Measurements from ENCODE around the gene SPRED2. TPM values are rescaled to one million over a fixed set of nuclear protein-coding genes. Genes with fewer than 3 reads are reported as not detected.

The SPRED2 gene
- total and polyA plus RNA-seq, 12 donors: 10.2 to 20.7 (median 17.0) TPM

GRCh38 chr2:65331336-65332025 lies 100.9 kb downstream of the SPRED2 start:
- Histone ChIP-seq H3K9me3 (no peaks in the 10 kb centered on the region), H3K27me3 (no peaks in the 10 kb centered on the region), H3K4me3 (no peak overlapping the region), H3K4me1 (peaks cover 0 to 8% (median 0%) of the 10 kb centered on the region in 9 donors), H3K36me3 (peaks cover 0 to 79% (median 24%) of the 10 kb centered on the region in 9 donors), H3K27ac (no peak overlapping the region)
- DNase-seq: no peak
- intact Hi-C loops (cut with DNase I): no loop called here
- WGBS, 2 donors: 86 to 95% methylated on average over 7 of the region's 7 CpGs
- no peak for ATAC-seq
- TF ChIP-seq CTCF (IDR thresholded peaks at IDR 0.05): no peak

- no peak for TF ChIP-seq CTCF (IDR thresholded peaks at IDR 0.05)
These were observed 102.9 kb downstream of the SPRED2 start for GRCh38 chr2:65329525-65329924.

DNA sequence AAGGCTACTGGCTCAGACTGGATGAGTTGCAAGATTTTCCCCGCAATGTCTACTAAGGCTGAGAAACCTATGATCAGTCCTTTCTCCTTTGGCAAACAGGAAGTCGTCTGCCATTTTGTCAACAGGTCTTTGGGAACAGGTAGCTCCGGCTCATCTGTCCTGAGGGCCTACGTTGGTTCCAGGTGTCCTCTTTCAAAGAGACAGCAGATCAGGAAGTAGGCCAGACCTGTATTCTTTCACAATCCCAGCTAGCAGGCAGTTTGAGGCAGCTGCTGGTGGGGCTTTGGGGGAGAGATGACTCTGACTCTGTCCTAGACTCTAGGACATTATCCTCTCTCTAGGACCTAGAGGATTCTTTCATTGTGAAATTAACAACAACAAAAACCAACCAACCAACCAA lies 106.1 kb downstream of the SPRED2 start:
- DNase-seq (no peak), ATAC-seq (no peak)
- Histone ChIP-seq H3K27ac (no peak overlapping the region), H3K4me3 (no peak overlapping the region), H3K9me3 (no peaks in the 10 kb centered on the region), H3K4me1 (no peaks in the 10 kb centered on the region), H3K27me3 (no peaks in the 10 kb centered on the region), H3K36me3 (peaks cover 0 to 73% (median 9%) of the 10 kb centered on the region in 9 donors)
- intact Hi-C loops (cut with DNase I): no loop called here
- no peak for TF ChIP-seq CTCF (IDR thresholded peaks at IDR 0.05)
- WGBS, 2 donors: 94 to 97% methylated on average over 4 of the region's 4 CpGs

More at GRCh38 chr2:65329525-65329924, 102.9 kb downstream of the SPRED2 start:
- no peak for ATAC-seq
- WGBS, 2 donors: 58 to 66% methylated on average over 5 of the region's 5 CpGs
- Histone ChIP-seq H3K4me3 (no peak overlapping the region), H3K4me1 (no peaks in the 10 kb centered on the region), H3K36me3 (peaks cover 0 to 91% (median 24%) of the 10 kb centered on the region in 9 donors), H3K27ac (no peak overlapping the region), H3K27me3 (no peaks in the 10 kb centered on the region), H3K9me3 (no peaks in the 10 kb centered on the region)
- DNase-seq: no peak
- intact Hi-C loops (cut with DNase I): no loop called here

GRCh38 chr2:65325066-65325465 lies 107.3 kb downstream of the SPRED2 start:
- Histone ChIP-seq H3K27me3 (no peaks in the 10 kb centered on the region), H3K27ac (no peak overlapping the region), H3K9me3 (no peaks in the 10 kb centered on the region), H3K4me3 (no peak overlapping the region), H3K36me3 (peaks cover 0 to 62% (median 0%) of the 10 kb centered on the region in 9 donors), H3K4me1 (peaks cover 0 to 7% (median 0%) of the 10 kb centered on the region in 9 donors)
- WGBS, 2 donors: 90 to 94% methylated on average over 2 of the region's 2 CpGs
- ATAC-seq: no peak
- intact Hi-C loops (cut with DNase I): no loop called here
- DNase-seq: no peak
- no peak for TF ChIP-seq CTCF (IDR thresholded peaks at IDR 0.05)
